SK-N-SH (cell line): ENCODE measurements around the gene B2M.
"Not testable (repeated sequence)": the region's sequence is repeated elsewhere in the genome, so short reads cannot be mapped to it uniquely, and the experiment has no call there.

ENCODE experiments used
- CTCF ChIP-seq: fragments of 200-600 bp; sonication (generic); IDR thresholded peaks from 2 replicates; pipeline ENCODE4 v1.6.1; 2017; ENCODE audit warnings: antibody characterized with exemption, mild to moderate bottlenecking, moderate library complexity
- FOXJ3 ChIP-seq: sonication (generic); formaldehyde crosslinking; IDR thresholded peaks from 2 replicates; pipeline ENCODE4 v1.5.1; 2020; ENCODE audit warnings: mild to moderate bottlenecking, missing genetic modification reagents
- MEF2A ChIP-seq: IDR thresholded peaks from 2 replicates; pipeline ENCODE4 v1.4.0; 2012; ENCODE audit warnings: low read depth, borderline replicate concordance
- NRF1 ChIP-seq: IDR thresholded peaks from 2 replicates; pipeline ENCODE4 v1.6.1; 2012; ENCODE audit warnings: low read depth, mild to moderate bottlenecking, low read length
- REST ChIP-seq: IDR thresholded peaks from 2 replicates; pipeline ENCODE4 v1.6.1; 2012; ENCODE audit warnings: mild to moderate bottlenecking, low read depth, low read length, moderate library complexity
- RFX5 ChIP-seq: IDR thresholded peaks from 2 replicates; pipeline ENCODE4 v1.6.1; 2012; ENCODE audit warnings: mild to moderate bottlenecking, improper control_type of control experiment, low read length
- SIN3A ChIP-seq: IDR thresholded peaks from 2 replicates; pipeline ENCODE4 v1.6.1; 2012; ENCODE audit warnings: low read depth, mild to moderate bottlenecking, low read length, moderate library complexity, borderline replicate concordance
- SMC3 ChIP-seq: IDR thresholded peaks from 2 replicates; pipeline ENCODE4 v1.6.1; 2012; ENCODE audit warnings: low read depth, low read length, improper control_type of control experiment
- TAF1 ChIP-seq: IDR thresholded peaks from 2 replicates; pipeline ENCODE4 v1.6.1; 2012; ENCODE audit warnings: low read depth, mild to moderate bottlenecking, low read length, moderate library complexity, borderline replicate concordance
- USF1 ChIP-seq: IDR thresholded peaks from 2 replicates; pipeline ENCODE4 v1.4.0; 2012; ENCODE audit warnings: low read depth, borderline replicate concordance
- YY1 ChIP-seq: IDR thresholded peaks from 2 replicates; pipeline ENCODE4 v1.4.0; 2012; ENCODE audit warnings: low read depth, mild to moderate bottlenecking
- ZBTB33 ChIP-seq: IDR thresholded peaks from 2 replicates; pipeline ENCODE4 v1.4.0; 2012; ENCODE audit warnings: low read depth, borderline replicate concordance

GRCh38 chr15:44690245-44690644 is 21.1 kb upstream of the B2M start:
- not testable (repeated sequence) for TF ChIP-seq FOXJ3, CTCF, RFX5, SMC3, TAF1, NRF1, ZBTB33, MEF2A, USF1, SIN3A, YY1, REST
